T-helper 1 cell treated with Interleukin-12 subunit alpha and Interleukin-12 subunit beta and Interleukin-4 antibody, amounts not matched to agents 30 μg/mL and 1 μg/mL, for 36 hours (primary cell): ENCODE data around the gene TENM4.

ENCODE experiments used
- H3K27ac Mint-ChIP-seq: one replicate; pipeline ENCODE4 v1.8.0; 2021; ENCODE audit warnings: mild to moderate bottlenecking, mixed read lengths
- H3K27me3 Mint-ChIP-seq: one replicate; pipeline ENCODE4 v1.8.0; 2021; ENCODE audit warnings: low read depth, mixed read lengths
- H3K36me3 Mint-ChIP-seq: one replicate; pipeline ENCODE4 v1.8.0; 2021; ENCODE audit warnings: low read depth, mixed read lengths
- H3K4me1 Mint-ChIP-seq: one replicate; pipeline ENCODE4 v1.8.0; 2021; ENCODE audit warnings: low read depth, mixed read lengths
- H3K4me3 Mint-ChIP-seq: one replicate; pipeline ENCODE4 v1.8.0; 2021; ENCODE audit warnings: mild to moderate bottlenecking, moderate library complexity, mixed read lengths
- H3K9me3 Mint-ChIP-seq: one replicate; pipeline ENCODE4 v1.8.0; 2021; ENCODE audit warnings: mixed read lengths

The TENM4 gene

GRCh38 chr11:79400206-79400605 is 40.6 kb downstream of the TENM4 start:
- H3K4me1 Mint-ChIP-seq: no peaks in the 10 kb centered on the region
- H3K9me3 Mint-ChIP-seq: no peaks in the 10 kb centered on the region
- H3K4me3 Mint-ChIP-seq: no peak overlapping the region
- H3K27me3 Mint-ChIP-seq: no peaks in the 10 kb centered on the region
- no peak overlapping the region for H3K27ac Mint-ChIP-seq
- no peaks in the 10 kb centered on the region for H3K36me3 Mint-ChIP-seq

- no peaks in the 10 kb centered on the region for H3K4me1 Mint-ChIP-seq
- no peak overlapping the region for H3K4me3 Mint-ChIP-seq
- H3K9me3 Mint-ChIP-seq: no peaks in the 10 kb centered on the region
- H3K27me3 Mint-ChIP-seq: no peaks in the 10 kb centered on the region
- no peaks in the 10 kb centered on the region for H3K36me3 Mint-ChIP-seq
- H3K27ac Mint-ChIP-seq: no peak overlapping the region
Measured at GRCh38 chr11:79397252-79397651, 43.6 kb downstream of the TENM4 start.

- no peaks in the 10 kb centered on the region for H3K4me1 Mint-ChIP-seq
- no peaks in the 10 kb centered on the region for H3K36me3 Mint-ChIP-seq
- no peak overlapping the region for H3K4me3 Mint-ChIP-seq
- no peaks in the 10 kb centered on the region for H3K9me3 Mint-ChIP-seq
- H3K27me3 Mint-ChIP-seq: no peaks in the 10 kb centered on the region
- H3K27ac Mint-ChIP-seq: no peak overlapping the region
Measured at GRCh38 chr11:79396674-79397073, 44.2 kb downstream of the TENM4 start.

- Mint-ChIP-seq H3K4me3 (no peak overlapping the region), H3K27ac (no peak overlapping the region), H3K9me3 (no peaks in the 10 kb centered on the region), H3K4me1 (no peaks in the 10 kb centered on the region), H3K36me3 (no peaks in the 10 kb centered on the region), H3K27me3 (no peaks in the 10 kb centered on the region)
Measured at GRCh38 chr11:79396001-79396400, 44.8 kb downstream of the TENM4 start.

GRCh38 chr11:79393362-79394043 is 47.3 kb downstream of the TENM4 start:
- Mint-ChIP-seq H3K36me3 (no peaks in the 10 kb centered on the region), H3K4me1 (no peaks in the 10 kb centered on the region), H3K4me3 (no peak overlapping the region), H3K27ac (no peak overlapping the region), H3K9me3 (no peaks in the 10 kb centered on the region), H3K27me3 (no peaks in the 10 kb centered on the region)

- Mint-ChIP-seq H3K4me3 (no peak overlapping the region), H3K9me3 (no peaks in the 10 kb centered on the region), H3K4me1 (no peaks in the 10 kb centered on the region), H3K36me3 (no peaks in the 10 kb centered on the region), H3K27me3 (no peaks in the 10 kb centered on the region), H3K27ac (no peak overlapping the region)
Measured at GRCh38 chr11:79392161-79392560, 48.7 kb downstream of the TENM4 start.

- Mint-ChIP-seq H3K27ac (no peak overlapping the region), H3K27me3 (no peaks in the 10 kb centered on the region), H3K36me3 (no peaks in the 10 kb centered on the region), H3K4me1 (no peaks in the 10 kb centered on the region), H3K9me3 (no peaks in the 10 kb centered on the region), H3K4me3 (no peak overlapping the region)
Measured at GRCh38 chr11:79390923-79391322, 49.9 kb downstream of the TENM4 start.

GRCh38 chr11:79390477-79390876 is 50.4 kb downstream of the TENM4 start:
- H3K27ac Mint-ChIP-seq: no peak overlapping the region
- no peaks in the 10 kb centered on the region for H3K27me3 Mint-ChIP-seq
- H3K4me3 Mint-ChIP-seq: no peak overlapping the region
- H3K4me1 Mint-ChIP-seq: no peaks in the 10 kb centered on the region
- no peaks in the 10 kb centered on the region for H3K36me3 Mint-ChIP-seq
- no peaks in the 10 kb centered on the region for H3K9me3 Mint-ChIP-seq

- no peaks in the 10 kb centered on the region for H3K4me1 Mint-ChIP-seq
- H3K4me3 Mint-ChIP-seq: no peak overlapping the region
- H3K27me3 Mint-ChIP-seq: no peaks in the 10 kb centered on the region
- H3K27ac Mint-ChIP-seq: no peak overlapping the region
- H3K36me3 Mint-ChIP-seq: no peaks in the 10 kb centered on the region
- H3K9me3 Mint-ChIP-seq: no peaks in the 10 kb centered on the region
Measured at GRCh38 chr11:79388201-79388600, 52.6 kb downstream of the TENM4 start.

GRCh38 chr11:79383874-79384273 is 57.0 kb downstream of the TENM4 start:
- Mint-ChIP-seq H3K4me1 (no peaks in the 10 kb centered on the region), H3K27ac (no peak overlapping the region), H3K36me3 (no peaks in the 10 kb centered on the region), H3K9me3 (no peaks in the 10 kb centered on the region), H3K27me3 (no peaks in the 10 kb centered on the region), H3K4me3 (no peak overlapping the region)

- no peaks in the 10 kb centered on the region for H3K9me3 Mint-ChIP-seq
- no peaks in the 10 kb centered on the region for H3K27me3 Mint-ChIP-seq
- no peak overlapping the region for H3K4me3 Mint-ChIP-seq
- no peaks in the 10 kb centered on the region for H3K36me3 Mint-ChIP-seq
- no peaks in the 10 kb centered on the region for H3K4me1 Mint-ChIP-seq
- H3K27ac Mint-ChIP-seq: no peak overlapping the region
Measured at GRCh38 chr11:79382301-79383050, 58.4 kb downstream of the TENM4 start.

- Mint-ChIP-seq H3K4me1 (no peaks in the 10 kb centered on the region), H3K4me3 (no peak overlapping the region), H3K36me3 (no peaks in the 10 kb centered on the region), H3K27me3 (no peaks in the 10 kb centered on the region), H3K27ac (no peak overlapping the region), H3K9me3 (no peaks in the 10 kb centered on the region)
Measured at GRCh38 chr11:79381036-79381435, 59.8 kb downstream of the TENM4 start.

GRCh38 chr11:79377406-79377805 is 63.4 kb downstream of the TENM4 start:
- H3K4me3 Mint-ChIP-seq: no peak overlapping the region
- peaks cover 7% of the 10 kb centered on the region for H3K27me3 Mint-ChIP-seq
- H3K27ac Mint-ChIP-seq: no peak overlapping the region
- H3K4me1 Mint-ChIP-seq: no peaks in the 10 kb centered on the region
- H3K36me3 Mint-ChIP-seq: no peaks in the 10 kb centered on the region
- no peaks in the 10 kb centered on the region for H3K9me3 Mint-ChIP-seq

- Mint-ChIP-seq H3K4me3 (no peak overlapping the region), H3K9me3 (no peaks in the 10 kb centered on the region), H3K36me3 (no peaks in the 10 kb centered on the region), H3K4me1 (no peaks in the 10 kb centered on the region), H3K27ac (no peak overlapping the region), H3K27me3 (peaks cover 7% of the 10 kb centered on the region)
Measured at GRCh38 chr11:79375818-79376550, 64.8 kb downstream of the TENM4 start.

GRCh38 chr11:79374727-79375126 is 66.1 kb downstream of the TENM4 start:
- no peaks in the 10 kb centered on the region for H3K4me1 Mint-ChIP-seq
- H3K9me3 Mint-ChIP-seq: no peaks in the 10 kb centered on the region
- H3K27ac Mint-ChIP-seq: no peak overlapping the region
- no peak overlapping the region for H3K4me3 Mint-ChIP-seq
- peaks cover 7% of the 10 kb centered on the region for H3K27me3 Mint-ChIP-seq
- no peaks in the 10 kb centered on the region for H3K36me3 Mint-ChIP-seq
